Epithelial cell of esophagus (primary cell): Measurements from ENCODE around the gene ACIN1.
A peak's percentile ranks its signal among the peaks of the same experiment; 100 is the strongest.
"Not testable (repeated sequence)": the region's sequence is repeated elsewhere in the genome, so short reads cannot be mapped to it uniquely, and the experiment has no call there.

Experiments used
- DNase-seq: peaks from one replicate; pipeline ENCODE4 v3.0.0; 2010; ENCODE audit warnings: low read depth
- H3K4me3 ChIP-seq: 2 replicates; pipeline ENCODE4 v1.5.1; 2011; ENCODE audit warnings: mild to moderate bottlenecking, low read length, control low read depth
- TF ChIP-seq, protein P1 (sequence below): IDR thresholded peaks from 2 replicates; pipeline ENCODE4 v1.5.1; 2011; ENCODE audit warnings: low read depth, mild to moderate bottlenecking, low read length, control low read depth, inconsistent platforms; ENCODE audit not compliant: insufficient read depth; ENCODE audit errors: missing control alignments

ACIN1 gene

DNA sequence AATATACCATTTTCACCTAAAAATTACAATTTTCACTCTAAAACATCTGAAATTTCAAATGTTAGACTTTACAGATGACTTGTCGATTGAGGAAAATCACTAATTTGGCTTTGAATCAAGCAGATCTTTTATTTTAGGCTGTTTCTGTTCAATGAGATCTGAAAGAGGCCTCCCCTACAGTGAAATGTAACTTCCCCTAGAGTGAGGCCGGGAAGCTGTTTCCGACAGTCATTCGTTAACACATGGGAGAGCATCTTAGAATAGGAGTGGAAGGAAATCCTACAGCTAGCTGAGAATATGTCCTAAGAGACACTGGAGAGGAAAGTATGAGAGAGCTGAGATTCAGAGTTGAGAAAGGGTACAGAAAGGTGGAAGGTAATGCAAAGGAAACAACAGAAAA, 79.3 kb downstream of the ACIN1 start:
- H3K4me3 ChIP-seq = no peak overlapping the region
- no peak for DNase-seq
- TF ChIP-seq, protein P1, sequence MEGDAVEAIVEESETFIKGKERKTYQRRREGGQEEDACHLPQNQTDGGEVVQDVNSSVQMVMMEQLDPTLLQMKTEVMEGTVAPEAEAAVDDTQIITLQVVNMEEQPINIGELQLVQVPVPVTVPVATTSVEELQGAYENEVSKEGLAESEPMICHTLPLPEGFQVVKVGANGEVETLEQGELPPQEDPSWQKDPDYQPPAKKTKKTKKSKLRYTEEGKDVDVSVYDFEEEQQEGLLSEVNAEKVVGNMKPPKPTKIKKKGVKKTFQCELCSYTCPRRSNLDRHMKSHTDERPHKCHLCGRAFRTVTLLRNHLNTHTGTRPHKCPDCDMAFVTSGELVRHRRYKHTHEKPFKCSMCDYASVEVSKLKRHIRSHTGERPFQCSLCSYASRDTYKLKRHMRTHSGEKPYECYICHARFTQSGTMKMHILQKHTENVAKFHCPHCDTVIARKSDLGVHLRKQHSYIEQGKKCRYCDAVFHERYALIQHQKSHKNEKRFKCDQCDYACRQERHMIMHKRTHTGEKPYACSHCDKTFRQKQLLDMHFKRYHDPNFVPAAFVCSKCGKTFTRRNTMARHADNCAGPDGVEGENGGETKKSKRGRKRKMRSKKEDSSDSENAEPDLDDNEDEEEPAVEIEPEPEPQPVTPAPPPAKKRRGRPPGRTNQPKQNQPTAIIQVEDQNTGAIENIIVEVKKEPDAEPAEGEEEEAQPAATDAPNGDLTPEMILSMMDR = no peak

DNA sequence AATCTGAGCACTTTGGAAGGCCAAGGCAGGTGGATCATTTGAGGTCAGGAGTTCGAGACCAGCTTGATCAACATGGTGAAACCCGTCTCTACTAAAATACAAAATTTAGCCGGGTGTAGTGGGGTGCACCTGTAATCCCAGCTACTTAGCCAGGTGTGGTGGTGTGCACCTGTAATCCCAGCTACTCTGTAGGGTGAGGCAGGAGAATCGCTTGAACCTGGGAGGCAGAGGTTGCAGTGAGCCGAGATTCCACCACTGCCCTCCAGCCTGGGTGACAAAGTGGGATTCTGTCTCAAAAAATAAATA, 81.2 kb downstream of the ACIN1 start:
- H3K4me3 ChIP-seq, DNase-seq: not testable (repeated sequence)

DNA sequence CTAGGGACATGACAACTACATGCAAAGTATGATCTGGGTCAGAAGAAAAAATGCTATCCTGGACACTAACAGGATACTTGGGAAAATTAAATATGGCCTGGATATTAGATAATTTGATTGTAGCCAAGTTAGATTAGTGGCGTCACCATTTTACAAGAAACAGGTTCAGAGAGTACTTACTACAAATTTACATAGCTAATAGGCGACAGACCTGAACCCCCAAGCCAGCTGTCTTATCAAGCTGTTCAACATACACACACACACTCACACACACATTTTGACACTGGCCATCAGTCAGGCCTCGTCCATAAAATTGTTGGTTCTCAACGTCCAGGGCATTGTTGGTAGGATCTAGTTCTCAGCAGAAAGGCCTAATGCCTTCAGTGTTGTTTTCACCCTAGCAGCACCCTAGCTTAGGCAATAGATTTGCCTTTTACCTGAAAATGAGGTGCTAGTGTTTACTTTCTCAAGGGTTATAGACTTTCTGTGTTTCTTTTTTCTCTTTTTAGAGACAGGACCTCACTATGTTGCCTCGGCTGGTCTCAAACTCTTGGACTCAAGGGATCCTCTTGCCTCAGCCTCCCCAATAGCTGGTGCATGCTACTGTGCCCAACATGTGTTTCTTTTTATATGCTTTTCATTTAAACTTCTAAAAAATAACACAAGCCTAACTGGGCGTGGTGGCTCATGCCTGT, 81.7 kb downstream of the ACIN1 start:
- TF ChIP-seq, protein P1 = no peak
- no peak overlapping the region for H3K4me3 ChIP-seq
- no peak for DNase-seq

DNA sequence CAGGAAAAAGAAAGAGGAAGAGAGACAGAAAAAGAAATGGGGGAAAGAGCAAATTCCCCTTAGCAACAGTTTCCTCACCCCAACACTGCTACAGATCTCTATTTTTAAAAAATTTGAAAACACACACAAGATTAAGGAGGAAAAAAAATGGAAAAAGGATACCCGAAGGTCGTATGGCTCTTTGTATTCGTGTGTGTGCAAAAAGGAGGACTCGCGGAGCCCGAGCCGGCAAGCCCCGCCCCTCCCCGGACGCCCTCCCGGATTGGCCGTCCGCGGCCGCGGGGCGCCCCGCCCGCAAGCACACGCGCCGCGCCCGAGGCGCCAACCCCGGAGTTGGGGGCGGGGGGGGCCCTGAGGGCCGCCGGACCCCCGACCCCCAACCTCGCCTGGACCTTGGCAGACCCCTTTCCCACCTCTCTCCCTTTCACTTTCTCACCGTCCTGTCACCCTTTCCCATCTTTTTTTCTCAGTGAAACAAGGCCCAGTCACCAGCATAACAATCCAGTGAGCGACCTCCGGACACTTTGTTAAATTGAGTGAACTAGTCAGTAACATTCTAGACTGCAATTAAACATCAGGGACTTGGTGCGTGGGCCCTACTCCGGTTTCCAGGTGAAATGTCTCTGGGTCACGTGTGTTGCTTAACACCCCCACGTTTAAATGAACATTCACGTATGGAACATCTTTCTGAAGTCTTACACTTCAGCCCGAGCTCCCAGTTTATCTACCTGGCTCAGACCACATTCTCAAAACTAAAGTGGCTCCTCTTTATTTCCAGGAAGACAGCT, 84.8 kb downstream of the ACIN1 start, which contains the start of gene C14orf93:
C14orf93 (minus strand) TSS at position 205 of the 788 bp plus-strand sequence. CDS start 11,120 bp downstream, outside the sequence.
- peak; percentile 66 for DNase-seq
- TF ChIP-seq, protein P1 = no peak
- H3K4me3 ChIP-seq = peak within 1 kb of the TSS; percentile 74

DNA sequence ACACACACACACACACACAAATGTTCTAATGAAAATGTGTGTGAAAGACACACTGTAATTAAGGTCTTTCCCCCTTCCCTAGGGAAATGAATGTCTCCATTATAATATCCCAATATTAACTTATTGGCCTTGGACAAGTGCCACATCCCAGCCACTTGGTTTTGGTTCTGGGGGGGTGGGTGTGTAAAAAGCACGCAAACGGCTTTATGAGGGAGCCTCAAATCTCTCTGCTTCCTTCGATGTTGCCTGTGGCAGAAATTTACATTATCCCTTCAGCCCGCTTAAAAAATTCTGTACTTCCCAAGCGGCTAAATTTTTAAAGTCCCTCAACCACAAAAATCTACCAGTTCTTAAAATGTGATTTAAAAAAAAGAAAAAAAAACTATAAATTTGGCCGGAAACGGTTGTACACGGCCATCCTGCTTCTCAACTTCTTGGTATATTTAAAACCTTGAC, 85.4 kb downstream of the ACIN1 start:
- peak overlapping the region; percentile 74 for H3K4me3 ChIP-seq
- TF ChIP-seq, protein P1 = no peak
- DNase-seq = no peak

DNA sequence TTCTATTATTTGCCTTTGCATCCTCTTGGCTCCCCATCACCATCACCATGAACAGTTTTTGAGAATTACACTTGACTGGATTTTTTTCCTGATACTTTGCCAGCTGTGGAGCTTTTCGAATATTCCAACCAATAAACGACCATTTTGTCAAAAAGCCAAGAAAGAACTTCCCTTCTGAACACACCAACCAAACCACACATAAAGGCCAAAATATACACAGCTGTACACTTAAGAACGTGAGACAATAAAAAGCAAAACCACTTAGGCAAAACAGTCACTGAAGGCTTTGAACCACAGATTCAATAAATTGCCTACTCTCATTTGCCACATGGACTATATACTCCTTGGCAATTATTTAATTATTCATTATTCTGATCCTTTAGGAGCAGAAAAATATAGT, 86.1 kb downstream of the ACIN1 start:
- DNase-seq = no peak
- peak overlapping the region; percentile 74 for H3K4me3 ChIP-seq
- TF ChIP-seq, protein P1 = no peak
